Tibial nerve (tissue), 4 donors: ENCODE data around the gene ARSB. TPM values are rescaled to one million over a fixed set of nuclear protein-coding genes. Genes with fewer than 3 reads are reported as not detected.

Experiments used
- DNase-seq, 2 donors: peaks; one replicate each; pipeline ENCODE4 v3.0.0-alpha.2; 2019; ENCODE audit warnings: low spot score in 2 of 2
- H3K27ac ChIP-seq, 4 donors: fragments of 200-600 bp; sonication (generic) in 3 of 4; one replicate each; pipeline ENCODE4 v1.5.1; 2017 to 2019; ENCODE audit warnings: mild to moderate bottlenecking in 1 of 4
- H3K27me3 ChIP-seq, 2 donors: fragments of 200-600 bp; sonication (generic) in 1 of 2; one replicate each; pipeline versions ENCODE4 v1.5.1 to v1.6.0; 2017 to 2019
- H3K36me3 ChIP-seq, 3 donors: fragments of 200-600 bp; sonication (generic); one replicate each; pipeline ENCODE4 v1.5.1; 2018 to 2019
- H3K4me1 ChIP-seq, 4 donors: fragments of 200-600 bp; sonication (generic) in 3 of 4; one replicate each; pipeline ENCODE4 v1.5.1; 2017 to 2019
- H3K4me3 ChIP-seq, 4 donors: fragments of 200-600 bp; sonication (generic) in 3 of 4; one replicate each; pipeline ENCODE4 v1.5.1; 2017 to 2019; ENCODE audit warnings: mild to moderate bottlenecking in 1 of 4, moderate library complexity in 1 of 4
- H3K9me3 ChIP-seq, 4 donors: fragments of 200-600 bp; sonication (generic) in 3 of 4; one replicate each; pipeline ENCODE4 v1.5.1; 2017 to 2019
- EP300 ChIP-seq, 2 donors: sonication (generic); formaldehyde crosslinking; IDR thresholded peaks; one replicate each; pipeline ENCODE4 v1.6.1; 2017; ENCODE audit warnings: antibody characterized with exemption in 2 of 2, mild to moderate bottlenecking in 1 of 2
- POLR2A ChIP-seq, 2 donors: fragments of 450-650 bp; IDR thresholded peaks; one replicate each; pipeline ENCODE4 v1.6.1; 2017; ENCODE audit warnings: antibody characterized with exemption in 2 of 2, mild to moderate bottlenecking in 2 of 2, moderate library complexity in 2 of 2
- WGBS, 2 donors: methylation state at CpG; one replicate each; pipeline ENCODE4 v1.1.5; 2018; 5-methylcytosine and 5-hydroxymethylcytosine counted together
- total RNA-seq, 4 donors: library from RNA; depleted of rRNA; stranded (reverse); fragments of >200 nt; gene quantifications; one replicate each; pipeline ENCODE4 v1.1.0, GENCODE V29; 2016
- TF ChIP-seq, protein P1 (sequence below), 5 experiments: fragments of 200-600 bp in 3 of 5; fragments of 450-650 bp in 2 of 5; sonication (generic) in 3 of 5; IDR thresholded peaks; one replicate each; pipeline ENCODE4 v1.5.1; 2016 to 2019; ENCODE audit warnings: antibody characterized with exemption in 5 of 5, mild to moderate bottlenecking in 3 of 5, moderate library complexity in 2 of 5

ARSB gene
- total RNA-seq, 4 donors from 2014 or later, result 8.3 to 19.8 (median 15.5) TPM

DNA sequence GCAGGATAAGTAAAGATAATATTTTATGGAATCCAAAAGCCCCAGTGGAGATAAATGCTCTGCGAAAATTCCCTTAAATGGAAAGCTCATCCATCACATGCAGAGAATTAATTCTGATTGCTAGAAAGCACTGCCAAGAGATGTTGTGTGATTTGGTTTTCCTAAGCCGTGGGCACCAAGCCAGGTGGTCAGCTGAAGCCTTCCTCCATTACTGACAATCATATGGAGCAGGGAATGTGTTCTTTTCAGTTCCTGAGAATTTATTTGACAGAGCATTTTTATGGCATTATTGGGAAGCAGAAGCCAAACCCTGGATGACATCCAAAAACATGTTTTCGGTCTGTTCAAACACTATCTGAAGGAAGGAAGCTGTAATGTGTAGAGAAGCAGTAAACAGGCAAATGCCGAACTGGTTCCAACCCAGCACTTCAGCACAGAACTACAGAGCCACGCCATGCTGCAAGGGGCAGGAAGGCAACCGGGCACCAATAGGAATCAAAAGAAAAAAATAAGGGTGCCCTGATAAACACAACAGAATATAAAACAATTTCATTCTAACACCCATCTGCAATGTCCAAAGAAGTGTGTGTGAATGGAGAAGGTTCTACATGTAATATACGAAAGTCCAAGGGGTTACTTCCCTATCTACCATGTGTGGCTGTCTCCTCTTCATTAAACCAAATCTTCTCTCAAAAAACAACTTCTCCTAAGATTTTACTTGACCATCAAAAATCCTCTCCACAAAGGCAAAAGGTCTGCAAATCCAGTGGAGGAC, 12.3 kb downstream of the ARSB start:
- Histone ChIP-seq H3K4me1 (peaks cover 0 to 16% (median 8%) of the 10 kb centered on the region in 4 donors), H3K27ac (peak overlapping the region in 1 of 4 donors; percentile 23), H3K27me3 (no peaks in the 10 kb centered on the region), H3K4me3 (peak overlapping the region in 1 of 4 donors; percentile 3), H3K9me3 (no peaks in the 10 kb centered on the region), H3K36me3 (peaks cover 0 to 10% (median 0%) of the 10 kb centered on the region in 3 donors)
- TF ChIP-seq POLR2A (IDR thresholded peaks at IDR 0.05), result no peak
- TF ChIP-seq, protein P1, sequence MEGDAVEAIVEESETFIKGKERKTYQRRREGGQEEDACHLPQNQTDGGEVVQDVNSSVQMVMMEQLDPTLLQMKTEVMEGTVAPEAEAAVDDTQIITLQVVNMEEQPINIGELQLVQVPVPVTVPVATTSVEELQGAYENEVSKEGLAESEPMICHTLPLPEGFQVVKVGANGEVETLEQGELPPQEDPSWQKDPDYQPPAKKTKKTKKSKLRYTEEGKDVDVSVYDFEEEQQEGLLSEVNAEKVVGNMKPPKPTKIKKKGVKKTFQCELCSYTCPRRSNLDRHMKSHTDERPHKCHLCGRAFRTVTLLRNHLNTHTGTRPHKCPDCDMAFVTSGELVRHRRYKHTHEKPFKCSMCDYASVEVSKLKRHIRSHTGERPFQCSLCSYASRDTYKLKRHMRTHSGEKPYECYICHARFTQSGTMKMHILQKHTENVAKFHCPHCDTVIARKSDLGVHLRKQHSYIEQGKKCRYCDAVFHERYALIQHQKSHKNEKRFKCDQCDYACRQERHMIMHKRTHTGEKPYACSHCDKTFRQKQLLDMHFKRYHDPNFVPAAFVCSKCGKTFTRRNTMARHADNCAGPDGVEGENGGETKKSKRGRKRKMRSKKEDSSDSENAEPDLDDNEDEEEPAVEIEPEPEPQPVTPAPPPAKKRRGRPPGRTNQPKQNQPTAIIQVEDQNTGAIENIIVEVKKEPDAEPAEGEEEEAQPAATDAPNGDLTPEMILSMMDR (IDR thresholded peaks at IDR 0.05), result no peak
- TF ChIP-seq EP300 (IDR thresholded peaks at IDR 0.05), result peak in 1 of 2 donors; percentile 58
- 30 to 31% methylated on average over 7 of the region's 7 CpGs for WGBS, 2 donors
- peak in 1 of 2 donors; percentile 47 for DNase-seq

DNA sequence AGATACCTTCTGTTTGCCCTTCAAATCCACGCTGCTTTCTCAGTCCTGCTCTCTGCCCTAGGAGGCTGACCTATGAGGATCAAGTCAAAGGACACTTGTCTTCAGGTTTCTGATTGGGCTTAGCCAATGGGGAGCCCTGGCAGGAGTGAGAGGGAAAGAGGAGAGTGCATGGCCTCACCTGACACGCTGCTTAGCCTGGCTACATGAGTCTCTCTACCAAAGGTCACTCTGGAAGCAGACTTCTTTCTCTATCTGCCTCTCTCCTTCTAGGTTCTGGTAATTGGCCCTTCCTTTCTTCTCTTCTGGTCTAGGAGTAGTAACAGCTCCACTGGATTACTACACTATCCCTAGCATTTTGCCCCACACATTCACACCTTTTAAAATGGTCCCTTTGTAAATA, 13.1 kb downstream of the ARSB start:
- no peak for DNase-seq
- Histone ChIP-seq H3K27me3 (no peaks in the 10 kb centered on the region), H3K4me1 (peaks cover 0 to 16% (median 8%) of the 10 kb centered on the region in 4 donors), H3K36me3 (peaks cover 0 to 10% (median 0%) of the 10 kb centered on the region in 3 donors), H3K4me3 (no peak overlapping the region), H3K27ac (no peak overlapping the region), H3K9me3 (no peaks in the 10 kb centered on the region)
- TF ChIP-seq POLR2A (IDR thresholded peaks at IDR 0.05) (no peak), EP300 (IDR thresholded peaks at IDR 0.05) (no peak)
- TF ChIP-seq, protein P1 (IDR thresholded peaks at IDR 0.05), result no peak
- WGBS, 2 donors, result 68 to 100% methylated on average over 2 of the region's 2 CpGs

DNA sequence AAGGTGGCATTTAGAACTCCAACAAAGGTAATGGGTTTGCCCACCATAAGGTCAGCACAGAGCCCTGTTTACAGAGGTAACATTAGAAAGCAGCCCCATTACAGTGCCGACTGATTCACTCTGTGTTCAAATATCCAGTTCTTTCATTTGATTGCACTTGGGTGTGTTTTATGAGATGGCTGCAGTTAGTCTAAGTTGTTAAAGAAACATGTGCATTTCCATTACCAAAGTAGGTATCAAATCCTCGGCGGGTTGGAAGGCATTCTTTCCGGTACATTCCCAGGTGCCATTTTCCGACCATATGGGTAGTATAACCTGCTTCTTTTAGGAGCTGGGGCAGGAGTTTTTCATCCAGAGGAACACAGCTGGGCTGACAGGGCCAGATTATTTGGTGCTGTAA, 16.3 kb downstream of the ARSB start:
- peaks cover 0 to 11% (median 0%) of the 10 kb centered on the region in 3 donors for H3K36me3 ChIP-seq
- DNase-seq, result no peak
- H3K27me3 ChIP-seq, result no peaks in the 10 kb centered on the region
- TF ChIP-seq, protein P1 (IDR thresholded peaks at IDR 0.05), result no peak
- no peak for TF ChIP-seq EP300 (IDR thresholded peaks at IDR 0.05)
- TF ChIP-seq POLR2A (IDR thresholded peaks at IDR 0.05), result no peak
- 92 to 94% methylated on average over 5 of the region's 5 CpGs for WGBS, 2 donors
- no peak overlapping the region for H3K27ac ChIP-seq
- peaks cover 0 to 16% (median 8%) of the 10 kb centered on the region in 4 donors for H3K4me1 ChIP-seq
- H3K4me3 ChIP-seq, result no peak overlapping the region
- no peaks in the 10 kb centered on the region for H3K9me3 ChIP-seq

DNA sequence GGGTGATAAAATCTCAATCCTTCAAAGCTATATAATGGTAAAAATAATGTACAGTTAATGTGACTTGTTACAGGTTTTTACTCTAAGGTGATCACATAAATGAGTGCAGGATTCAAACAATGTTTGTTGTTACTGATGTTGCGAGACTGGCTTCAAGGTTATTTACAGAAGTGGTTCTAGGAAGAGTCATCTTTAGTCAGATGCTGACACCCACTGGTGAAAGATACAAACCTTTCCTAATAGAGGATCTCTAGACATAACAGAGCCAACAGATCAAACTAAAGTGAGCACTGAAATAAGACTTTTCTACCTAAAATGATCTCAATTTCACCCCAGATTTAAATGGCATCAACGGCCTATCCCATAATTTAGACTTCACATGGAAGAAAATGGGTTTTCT, 20.2 kb downstream of the ARSB start:
- Histone ChIP-seq H3K4me3 (no peak overlapping the region), H3K36me3 (peaks cover 0 to 18% (median 0%) of the 10 kb centered on the region in 3 donors), H3K27me3 (no peaks in the 10 kb centered on the region), H3K27ac (no peak overlapping the region), H3K4me1 (no peaks in the 10 kb centered on the region), H3K9me3 (no peaks in the 10 kb centered on the region)
- TF ChIP-seq EP300 (IDR thresholded peaks at IDR 0.05), result no peak
- TF ChIP-seq, protein P1 (IDR thresholded peaks at IDR 0.05), result peak; percentile 31 to 71 (median 39)
- DNase-seq, result peak in 1 of 2 donors; percentile 32
- 45 to 62% methylated on average over 2 of the region's 2 CpGs for WGBS, 2 donors

DNA sequence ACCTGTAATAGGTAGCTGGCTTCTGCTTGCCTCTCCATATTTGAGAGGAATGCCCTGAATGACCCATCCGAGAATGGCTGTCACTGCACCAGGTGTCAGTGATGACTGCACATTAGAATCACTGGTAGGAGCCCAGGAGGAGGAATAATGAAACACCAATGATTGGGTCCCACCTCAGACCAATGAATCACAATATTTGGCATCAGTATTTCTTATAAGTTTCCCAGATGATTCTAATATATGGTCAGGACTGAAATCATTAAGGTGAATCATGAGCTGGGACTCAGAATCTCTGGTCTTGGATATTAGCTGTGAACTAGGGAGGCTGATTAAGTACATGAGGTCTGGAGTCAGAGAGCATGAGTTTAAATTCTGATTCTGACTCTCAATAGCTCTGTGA, 23.4 kb downstream of the ARSB start:
- Histone ChIP-seq H3K27ac (no peak overlapping the region), H3K4me3 (no peak overlapping the region), H3K36me3 (peaks cover 0 to 8% (median 0%) of the 10 kb centered on the region in 3 donors), H3K9me3 (no peaks in the 10 kb centered on the region), H3K4me1 (no peaks in the 10 kb centered on the region), H3K27me3 (no peaks in the 10 kb centered on the region)
- TF ChIP-seq POLR2A (IDR thresholded peaks at IDR 0.05) (no peak), EP300 (IDR thresholded peaks at IDR 0.05) (no peak)
- TF ChIP-seq, protein P1 (IDR thresholded peaks at IDR 0.05), result no peak
- 93 to 95% methylated on average over 1 of the region's 1 CpG for WGBS, 2 donors
- DNase-seq, result no peak
